ENCODE results near the gene PEX14. TPM values are rescaled to one million over a fixed set of nuclear protein-coding genes. Genes with fewer than 3 reads are reported as not detected.

PEX14 gene
- total and polyA plus RNA-seq, 5 experiments from 2014 or later, result 3.3 to 23.7 (median 5.5) TPM

- H3K4me3 Mint-ChIP-seq, result no peak overlapping the region
- no peaks in the 10 kb centered on the region for H3K27me3 Mint-ChIP-seq
- peaks cover 0 to 6% (median 1%) of the 10 kb centered on the region in 4 donors for H3K4me1 Mint-ChIP-seq
- ATAC-seq (no peak), DNase-seq (no peak)
- peaks cover 0 to 22% (median 0%) of the 10 kb centered on the region in 3 donors for H3K36me3 Mint-ChIP-seq
- H3K27ac Mint-ChIP-seq, result peak overlapping the region in 2 of 10 donors; percentile 4 to 37
- H3K9me3 Mint-ChIP-seq, result no peaks in the 10 kb centered on the region
- POLR2A ChIA-PET, result no interaction called here
Observed at GRCh38 chr1:10437052-10437451, 37.7 kb upstream of the PEX14 start.

- H3K9me3 Mint-ChIP-seq, result no peaks in the 10 kb centered on the region
- H3K4me3 Mint-ChIP-seq, result no peak overlapping the region
- POLR2A ChIA-PET, result no interaction called here
- H3K27me3 Mint-ChIP-seq, result no peaks in the 10 kb centered on the region
- H3K4me1 Mint-ChIP-seq, result no peaks in the 10 kb centered on the region
- ATAC-seq, result no peak
- peaks cover 0 to 24% (median 0%) of the 10 kb centered on the region in 3 donors for H3K36me3 Mint-ChIP-seq
- peak in 1 of 10 donors; percentile 4 for DNase-seq
- peak overlapping the region in 1 of 10 donors; percentile 85 for H3K27ac Mint-ChIP-seq
Observed at GRCh38 chr1:10438677-10439163, 36.0 kb upstream of the PEX14 start.

GRCh38 chr1:10440305-10440704 lies 34.4 kb upstream of the PEX14 start:
- Mint-ChIP-seq H3K9me3 (no peaks in the 10 kb centered on the region), H3K4me3 (peak overlapping the region in 1 of 10 donors; percentile 8), H3K4me1 (no peaks in the 10 kb centered on the region), H3K27me3 (no peaks in the 10 kb centered on the region), H3K36me3 (peaks cover 0 to 27% (median 0%) of the 10 kb centered on the region in 3 donors), H3K27ac (no peak overlapping the region)
- ATAC-seq, result no peak
- POLR2A ChIA-PET, result no interaction called here
- DNase-seq, result no peak

GRCh38 chr1:10440794-10441193 lies 34.0 kb upstream of the PEX14 start:
- Mint-ChIP-seq H3K27ac (no peak overlapping the region), H3K4me1 (no peaks in the 10 kb centered on the region), H3K4me3 (no peak overlapping the region), H3K9me3 (no peaks in the 10 kb centered on the region), H3K36me3 (peaks cover 0 to 27% (median 0%) of the 10 kb centered on the region in 3 donors), H3K27me3 (no peaks in the 10 kb centered on the region)
- no peak for ATAC-seq
- DNase-seq, result no peak
- POLR2A ChIA-PET, result no interaction called here

- no peak overlapping the region for H3K27ac Mint-ChIP-seq
- peaks cover 0 to 2% (median under 1%) of the 10 kb centered on the region in 4 donors for H3K4me1 Mint-ChIP-seq
- ATAC-seq, result no peak
- no peak overlapping the region for H3K4me3 Mint-ChIP-seq
- H3K27me3 Mint-ChIP-seq, result no peaks in the 10 kb centered on the region
- H3K9me3 Mint-ChIP-seq, result no peaks in the 10 kb centered on the region
- no peak for DNase-seq
- POLR2A ChIA-PET, result no interaction called here
- H3K36me3 Mint-ChIP-seq, result peaks cover 0 to 15% (median 0%) of the 10 kb centered on the region in 3 donors
Observed at GRCh38 chr1:10444248-10444647, 30.5 kb upstream of the PEX14 start.

GRCh38 chr1:10444795-10445397 lies 29.9 kb upstream of the PEX14 start:
- H3K4me3 Mint-ChIP-seq, result no peak overlapping the region
- DNase-seq (no peak), ATAC-seq (no peak)
- no peaks in the 10 kb centered on the region for H3K27me3 Mint-ChIP-seq
- peaks cover 0 to 2% (median under 1%) of the 10 kb centered on the region in 4 donors for H3K4me1 Mint-ChIP-seq
- POLR2A ChIA-PET, result no interaction called here
- H3K36me3 Mint-ChIP-seq, result peaks cover 0 to 15% (median 0%) of the 10 kb centered on the region in 3 donors
- H3K9me3 Mint-ChIP-seq, result no peaks in the 10 kb centered on the region
- no peak overlapping the region for H3K27ac Mint-ChIP-seq

- ATAC-seq, result no peak
- no peaks in the 10 kb centered on the region for H3K9me3 Mint-ChIP-seq
- H3K4me3 Mint-ChIP-seq, result no peak overlapping the region
- H3K27me3 Mint-ChIP-seq, result no peaks in the 10 kb centered on the region
- H3K4me1 Mint-ChIP-seq, result peaks cover 0 to 2% (median under 1%) of the 10 kb centered on the region in 4 donors
- no peak for DNase-seq
- POLR2A ChIA-PET, result interaction anchor here (0.6 to 0.7 kb wide), 3 partner anchors 63 to 1227 kb away, joined by 3 to 5 read pairs (median 4); no protein-coding TSS in a partner anchor
- peaks cover 0 to 5% (median 0%) of the 10 kb centered on the region in 3 donors for H3K36me3 Mint-ChIP-seq
- no peak overlapping the region for H3K27ac Mint-ChIP-seq
Observed at GRCh38 chr1:10446790-10447422, 27.8 kb upstream of the PEX14 start.

- POLR2A ChIA-PET, result no interaction called here
Observed at GRCh38 chr1:10449751-10450150, 25.0 kb upstream of the PEX14 start, which contains the start of gene CORT. TSS of gene CORT (plus strand) at chr1:10450031. CDS start at chr1:10450224, 193 bp downstream.

GRCh38 chr1:10450156-10450814 lies 24.5 kb upstream of the PEX14 start:
- no peak for DNase-seq
- Mint-ChIP-seq H3K27me3 (no peaks in the 10 kb centered on the region), H3K4me3 (no peak overlapping the region), H3K36me3 (no peaks in the 10 kb centered on the region), H3K27ac (peak overlapping the region in 1 of 10 donors; percentile 43), H3K9me3 (no peaks in the 10 kb centered on the region), H3K4me1 (peaks cover 0 to 2% (median under 1%) of the 10 kb centered on the region in 4 donors)
- POLR2A ChIA-PET, result no interaction called here
- no peak for ATAC-seq

More at GRCh38 chr1:10449751-10450150, 25.0 kb upstream of the PEX14 start, which contains the start of gene CORT:
- H3K27me3 Mint-ChIP-seq, result no peaks in the 10 kb centered on the region
- H3K36me3 Mint-ChIP-seq, result no peaks in the 10 kb centered on the region
- peak within 1 kb of the TSS in 1 of 10 donors; percentile 43 for H3K27ac Mint-ChIP-seq
- H3K4me3 Mint-ChIP-seq, result no peak within 1 kb of the TSS
- DNase-seq, result no peak
- peaks cover 0 to 2% (median under 1%) of the 10 kb centered on the region in 4 donors for H3K4me1 Mint-ChIP-seq
- ATAC-seq, result no peak
- H3K9me3 Mint-ChIP-seq, result no peaks in the 10 kb centered on the region

- no peak overlapping the region for H3K4me3 Mint-ChIP-seq
- POLR2A ChIA-PET, result no interaction called here
- ATAC-seq (no peak), DNase-seq (no peak)
- H3K27me3 Mint-ChIP-seq, result no peaks in the 10 kb centered on the region
- H3K9me3 Mint-ChIP-seq, result no peaks in the 10 kb centered on the region
- H3K4me1 Mint-ChIP-seq, result peaks cover 0 to 2% (median under 1%) of the 10 kb centered on the region in 4 donors
- H3K27ac Mint-ChIP-seq, result peak overlapping the region in 1 of 10 donors; percentile 43
- peaks cover 0 to under 1% (median 0%) of the 10 kb centered on the region in 3 donors for H3K36me3 Mint-ChIP-seq
Observed at GRCh38 chr1:10450836-10451235, 23.9 kb upstream of the PEX14 start.

GRCh38 chr1:10451287-10451686 lies 23.5 kb upstream of the PEX14 start:
- POLR2A ChIA-PET, result no interaction called here
- H3K9me3 Mint-ChIP-seq, result no peaks in the 10 kb centered on the region
- ATAC-seq (no peak), DNase-seq (no peak)
- no peak overlapping the region for H3K4me3 Mint-ChIP-seq
- no peaks in the 10 kb centered on the region for H3K27me3 Mint-ChIP-seq
- peaks cover 0 to 5% (median under 1%) of the 10 kb centered on the region in 4 donors for H3K4me1 Mint-ChIP-seq
- peaks cover 0 to 5% (median 0%) of the 10 kb centered on the region in 3 donors for H3K36me3 Mint-ChIP-seq
- H3K27ac Mint-ChIP-seq, result peak overlapping the region in 1 of 10 donors; percentile 31

- Mint-ChIP-seq H3K36me3 (peaks cover 0 to 27% (median 0%) of the 10 kb centered on the region in 3 donors), H3K4me3 (no peak overlapping the region), H3K9me3 (no peaks in the 10 kb centered on the region), H3K4me1 (peaks cover 0 to 16% (median 6%) of the 10 kb centered on the region in 4 donors), H3K27me3 (no peaks in the 10 kb centered on the region), H3K27ac (peak overlapping the region in 2 of 10 donors; percentile 53 to 63)
- POLR2A ChIA-PET, result interaction anchor here (0.6 kb wide), 1 partner anchor 523 kb away, joined by 4 read pairs; no protein-coding TSS in a partner anchor
- ATAC-seq (no peak), DNase-seq (no peak)
Observed at GRCh38 chr1:10456048-10456447, 18.7 kb upstream of the PEX14 start.
